Heart left ventricle (tissue), 16 donors: Measurements from ENCODE around the gene MUC4. TPM values are rescaled to one million over a fixed set of nuclear protein-coding genes. Genes with fewer than 3 reads are reported as not detected.
"Not testable (repeated sequence)": the region's sequence is repeated elsewhere in the genome, so short reads cannot be mapped to it uniquely, and the experiment has no call there.

ENCODE experiments used
- ATAC-seq, 4 donors: fragments of 200-7000 bp; cut with Tn5 transposase; one replicate each; pipeline ENCODE4 v1.9.1; 2020 to 2022; ENCODE audit warnings: moderate library complexity in 4 of 4, mild to moderate bottlenecking in 3 of 4, moderate number of reproducible peaks in 1 of 4
- DNase-seq, 5 donors: peaks; one replicate each; pipeline ENCODE4 v3.0.0-alpha.2; 2020
- H3K27ac ChIP-seq, 12 donors: fragments of 200-600 bp; sonication (generic) in 4 of 12; one replicate each; pipeline versions ENCODE4 v1.5.0 to v1.8.0; 2016 to 2022; ENCODE audit warnings: mild to moderate bottlenecking in 2 of 12
- H3K27me3 ChIP-seq, 9 donors: fragments of 200-600 bp; sonication (generic) in 2 of 9; one replicate each; pipeline versions ENCODE4 v1.5.1 to v1.8.0; 2016 to 2022; ENCODE audit warnings: mild to moderate bottlenecking in 3 of 9
- H3K36me3 ChIP-seq, 9 donors: fragments of 200-600 bp; sonication (generic) in 2 of 9; one replicate each; pipeline versions ENCODE4 v1.5.0 to v1.8.0; 2018 to 2022; ENCODE audit warnings: mild to moderate bottlenecking in 2 of 9
- H3K4me1 ChIP-seq, 12 donors: fragments of 200-600 bp; sonication (generic) in 4 of 12; one replicate each; pipeline versions ENCODE4 v1.5.0 to v1.8.0; 2016 to 2022; ENCODE audit warnings: mild to moderate bottlenecking in 3 of 12
- H3K4me3 ChIP-seq, 12 donors: fragments of 200-600 bp; sonication (generic) in 4 of 12; one replicate each; pipeline versions ENCODE4 v1.5.0 to v1.8.0; 2017 to 2022; ENCODE audit warnings: mild to moderate bottlenecking in 9 of 12, moderate library complexity in 4 of 12
- H3K9me3 ChIP-seq, 12 donors: fragments of 200-600 bp; sonication (generic) in 4 of 12; one replicate each; pipeline versions ENCODE4 v1.5.0 to v1.8.0; 2016 to 2022; ENCODE audit warnings: mild to moderate bottlenecking in 1 of 12
- POLR2A ChIP-seq, 2 donors: fragments of 450-650 bp; IDR thresholded peaks; one replicate each; pipeline ENCODE4 v1.6.1; 2017; ENCODE audit warnings: antibody characterized with exemption in 2 of 2, mild to moderate bottlenecking in 2 of 2, moderate library complexity in 2 of 2
- WGBS, 4 donors: extraction: QIAGEN DNeasy Blood & Tissue Kit in 2 of 4; methylation state at CpG; one replicate each; pipeline versions ENCODE4 v1.1.5 to v1.1.7; 2013 to 2018; 5-methylcytosine and 5-hydroxymethylcytosine counted together
- intact Hi-C, 10 donors: fragments of 100-400 bp; cut with DNase I; formaldehyde crosslinking; loops; one replicate each; pipeline versions ENCODE4 v1.11.1 to v1.14.2; 2022
- polyA plus RNA-seq, 2 donors: library from polyadenylated mRNA; stranded (reverse); fragments of 200-250 nt; gene quantifications; one replicate each; pipeline ENCODE4 v1.2.3, GENCODE V29; 2013
- total RNA-seq, 9 donors: library from RNA; depleted of rRNA in 2 of 9; stranded (reverse); fragments of >200 nt in 2 of 9; fragmentation: NEBNext Ultra II Directional in 3 of 9; extraction: Animal tissue kit (Norgen Biotek cat#: 25700) in 3 of 9; gene quantifications; one replicate each; pipeline versions ENCODE4 v1.1.0 to v1.2.4, GENCODE V29; 2016 to 2023
- TF ChIP-seq, protein P1 (sequence below), 12 donors: fragments of 200-600 bp; sonication (generic) in 4 of 12; IDR thresholded peaks; one replicate each; pipeline versions ENCODE4 v1.5.0 to v1.8.0; 2018 to 2022; ENCODE audit warnings: antibody characterized with exemption in 12 of 12, mild to moderate bottlenecking in 5 of 12
- donor health status: ischemic (EF 13 %, LVEDD 7.1; RV severe dilation, severe dysfunction).
- donor health status: healthy with polysubstance abuse.
- donor health status: DM: no; HTN: yes; CAD: no.
- donor health status: DM: no; HTN: no; CAD: no.
- donor health status: ischemic (EF 25% LVEDD 6.9; RV normal size, moderate dysfunction).
- donor health status: ischemic (EF 25% LVEDD 5.7; RV mildly dilated, moderate dysfunction).
- donor health status: healthy.
- donor health status: DM: yes; HTN: yes; CAD: no.
- donor health status: ischemic (EF 35%, LVEDD 5.7; RV mildly dilated, moderate dysfunction).
- donor health status: nonischemic (EF 11% LVEDD 7.7; RV severe dilation, severe dysfunction).
- donor health status: DM: yes; HTN: yes; CAD: no.
- donor health status: PGD.
- donor health status: ischemic (EF 29% LVEDD 5.4; RV normal size, mild dysfunction).
- donor health status: nonischemic (EF 23%, LVEDD 6.1; RV moderate dilation, normal function).

MUC4 gene
- total and polyA plus RNA-seq, 11 donors: 0.02 to 0.17 (median 0.03) TPM; not detected in 8

DNA sequence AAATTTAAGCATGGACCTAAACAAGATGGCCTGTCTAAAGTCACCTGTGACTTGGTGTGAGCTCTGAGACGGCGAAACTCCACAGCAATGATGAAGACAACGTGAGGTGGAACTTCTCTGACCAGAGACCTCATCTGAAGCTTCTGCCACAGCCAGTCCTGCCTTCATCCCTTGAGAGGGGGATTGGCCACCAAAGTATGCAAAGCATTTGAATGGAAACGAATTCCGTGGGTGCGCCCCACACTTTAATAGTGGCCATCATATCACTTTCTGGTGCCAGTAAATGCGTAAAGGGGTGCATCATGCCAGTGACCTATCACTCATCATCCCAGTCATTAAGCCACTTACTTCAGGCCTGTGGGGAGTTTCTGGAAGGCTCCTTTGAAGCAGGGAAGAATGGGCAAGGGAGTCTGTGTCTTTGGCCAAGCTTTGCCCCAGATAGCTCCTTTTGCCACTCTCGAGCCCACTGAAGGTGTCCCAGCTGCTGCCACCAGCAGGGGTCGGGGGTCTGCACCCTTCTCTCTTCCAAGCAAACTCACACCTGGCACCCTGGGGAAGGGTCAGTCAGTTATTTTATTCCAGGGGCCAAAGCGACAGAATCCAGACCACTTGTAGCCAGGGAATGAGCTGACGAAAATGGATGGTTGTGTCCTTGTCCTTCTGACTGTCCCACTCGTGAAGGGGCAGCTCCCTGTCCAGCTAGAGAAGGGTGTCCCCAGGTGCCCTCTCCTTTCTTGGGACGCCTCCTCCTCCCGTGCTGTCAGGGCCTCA lies 73.3 kb downstream of the MUC4 start:
- ATAC-seq: peak in 1 of 4 donors; percentile 13
- 85 to 89% (median 86%) methylated on average over 12 to 14 of the region's 14 CpGs for WGBS, 4 donors

GRCh38 chr3:195737782-195738181 lies 73.9 kb downstream of the MUC4 start:
- peaks cover 0 to 40% (median 0%) of the 10 kb centered on the region in 9 donors for H3K36me3 ChIP-seq
- H3K27me3 ChIP-seq, H3K4me3 ChIP-seq, ATAC-seq, H3K27ac ChIP-seq, intact Hi-C loops, H3K9me3 ChIP-seq, H3K4me1 ChIP-seq: not testable (repeated sequence)
- DNase-seq: peak in 1 of 5 donors; percentile 10
- 79 to 92% (median 87%) methylated on average over 6 of the region's 6 CpGs for WGBS, 4 donors

More for the DNA sequence above, 73.3 kb downstream of the MUC4 start:
- DNase-seq: peak in 1 of 5 donors; percentile 19
- Histone ChIP-seq H3K36me3 (peaks cover 0 to 33% (median 0%) of the 10 kb centered on the region in 9 donors), H3K27me3 (peaks cover 0 to 6% (median 0%) of the 10 kb centered on the region in 9 donors), H3K9me3 (no peaks in the 10 kb centered on the region), H3K4me3 (no peak overlapping the region), H3K27ac (no peak overlapping the region), H3K4me1 (no peaks in the 10 kb centered on the region)
- TF ChIP-seq, protein P1, sequence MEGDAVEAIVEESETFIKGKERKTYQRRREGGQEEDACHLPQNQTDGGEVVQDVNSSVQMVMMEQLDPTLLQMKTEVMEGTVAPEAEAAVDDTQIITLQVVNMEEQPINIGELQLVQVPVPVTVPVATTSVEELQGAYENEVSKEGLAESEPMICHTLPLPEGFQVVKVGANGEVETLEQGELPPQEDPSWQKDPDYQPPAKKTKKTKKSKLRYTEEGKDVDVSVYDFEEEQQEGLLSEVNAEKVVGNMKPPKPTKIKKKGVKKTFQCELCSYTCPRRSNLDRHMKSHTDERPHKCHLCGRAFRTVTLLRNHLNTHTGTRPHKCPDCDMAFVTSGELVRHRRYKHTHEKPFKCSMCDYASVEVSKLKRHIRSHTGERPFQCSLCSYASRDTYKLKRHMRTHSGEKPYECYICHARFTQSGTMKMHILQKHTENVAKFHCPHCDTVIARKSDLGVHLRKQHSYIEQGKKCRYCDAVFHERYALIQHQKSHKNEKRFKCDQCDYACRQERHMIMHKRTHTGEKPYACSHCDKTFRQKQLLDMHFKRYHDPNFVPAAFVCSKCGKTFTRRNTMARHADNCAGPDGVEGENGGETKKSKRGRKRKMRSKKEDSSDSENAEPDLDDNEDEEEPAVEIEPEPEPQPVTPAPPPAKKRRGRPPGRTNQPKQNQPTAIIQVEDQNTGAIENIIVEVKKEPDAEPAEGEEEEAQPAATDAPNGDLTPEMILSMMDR (IDR thresholded peaks at IDR 0.05): no peak
- no peak for TF ChIP-seq POLR2A (IDR thresholded peaks at IDR 0.05)
- intact Hi-C loops: no loop called here

- DNase-seq: peak in 1 of 5 donors; percentile 10
- Histone ChIP-seq H3K27ac (no peak overlapping the region), H3K36me3 (peaks cover 0 to 46% (median 0%) of the 10 kb centered on the region in 9 donors), H3K4me1 (peaks cover 0 to 4% (median 0%) of the 10 kb centered on the region in 12 donors), H3K27me3 (peaks cover 0 to 6% (median 0%) of the 10 kb centered on the region in 9 donors), H3K4me3 (no peak overlapping the region), H3K9me3 (no peaks in the 10 kb centered on the region)
- ATAC-seq: no peak
- TF ChIP-seq POLR2A (IDR thresholded peaks at IDR 0.05): no peak
- TF ChIP-seq, protein P1 (IDR thresholded peaks at IDR 0.05): no peak
- intact Hi-C loops: no loop called here
- WGBS, 4 donors: 81 to 94% (median 91%) methylated on average over 12 of the region's 12 CpGs
Observed at GRCh38 chr3:195736866-195737490, 74.8 kb downstream of the MUC4 start.

DNA sequence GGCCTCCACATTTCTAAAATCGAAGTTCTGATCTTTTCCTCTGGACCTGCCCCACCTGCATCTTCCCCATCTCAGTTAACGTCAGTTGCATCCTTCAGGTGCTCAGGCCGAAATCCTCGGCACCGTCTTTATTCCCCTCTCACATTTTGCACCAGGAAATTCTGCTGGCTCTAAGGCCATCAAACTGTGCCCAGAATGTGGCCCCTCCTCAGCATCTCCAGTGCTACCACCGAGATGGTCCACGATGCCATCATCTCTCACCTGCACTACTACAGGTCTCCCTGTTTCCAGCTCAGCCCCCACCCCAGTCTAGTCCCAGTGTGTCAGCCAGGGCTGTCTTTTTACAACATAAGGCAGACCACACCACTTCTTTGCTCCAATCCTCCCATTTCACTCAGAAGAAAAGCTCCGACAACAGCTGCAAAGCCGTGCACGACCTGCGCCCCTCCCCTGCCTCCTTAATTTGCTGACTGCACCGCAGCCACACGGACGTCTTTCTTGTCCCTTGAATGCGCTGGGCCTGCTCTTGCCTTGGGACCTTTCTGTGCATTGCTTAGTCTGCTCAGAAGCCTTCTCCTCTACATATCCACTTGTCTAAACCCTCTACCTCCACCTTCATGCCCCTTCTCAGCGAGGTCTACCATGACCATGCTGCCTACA lies 76.6 kb downstream of the MUC4 start:
- Histone ChIP-seq H3K9me3 (no peaks in the 10 kb centered on the region), H3K4me1 (peaks cover 0 to 4% (median 0%) of the 10 kb centered on the region in 12 donors), H3K27ac (no peak overlapping the region), H3K4me3 (no peak overlapping the region), H3K27me3 (peaks cover 0 to 6% (median 0%) of the 10 kb centered on the region in 9 donors), H3K36me3 (peaks cover 0 to 63% (median 0%) of the 10 kb centered on the region in 9 donors)
- intact Hi-C loops: no loop called here
- TF ChIP-seq, protein P1 (IDR thresholded peaks at IDR 0.05): no peak
- no peak for TF ChIP-seq POLR2A (IDR thresholded peaks at IDR 0.05)
- DNase-seq (peak in 1 of 5 donors; percentile 41), ATAC-seq (no peak)
- 78 to 93% (median 80%) methylated on average over 16 of the region's 16 CpGs for WGBS, 4 donors
